ENCODE results near the gene OR6K2.
"Not testable (repeated sequence)": the region's sequence is repeated elsewhere in the genome, so short reads cannot be mapped to it uniquely, and the experiment has no call there.

Gene OR6K2

GRCh38 chr1:158700552-158700951 is at the start of gene OR6K2:
Gene OR6K2, minus strand, starts transcription at chr1:158700652. Its CDS starts 0 bp downstream, at chr1:158700652.
- no peak for DNase-seq (ENCODE audit: low read depth)

- DNase-seq (ENCODE audit: low read depth) = no peak
These were observed 35.4 kb upstream of the OR6K2 start for GRCh38 chr1:158735848-158736247.

- DNase-seq (ENCODE audit: low read depth) = no peak
These were observed 32.1 kb upstream of the OR6K2 start for GRCh38 chr1:158732524-158732923.

GRCh38 chr1:158731707-158732106 is 31.3 kb upstream of the OR6K2 start:
- no peak for DNase-seq (ENCODE audit: low read depth)

- no peak for DNase-seq (ENCODE audit: low read depth)
These were observed 30.0 kb upstream of the OR6K2 start for GRCh38 chr1:158730453-158730852.

- no peak for DNase-seq (ENCODE audit: low read depth)
These were observed 28.2 kb upstream of the OR6K2 start for GRCh38 chr1:158728510-158729225.

- DNase-seq (ENCODE audit: low read depth) = no peak
These were observed 24.0 kb upstream of the OR6K2 start for GRCh38 chr1:158724442-158724841.

GRCh38 chr1:158720620-158721019 is 20.2 kb upstream of the OR6K2 start, which contains the start of gene OR6K3:
Gene OR6K3, minus strand, starts transcription at chr1:158720720. Its CDS starts 2,605 bp downstream, at chr1:158718115.
- DNase-seq (ENCODE audit: low read depth) = no peak

- no peak for DNase-seq (ENCODE audit: low read depth)
These were observed 19.2 kb upstream of the OR6K2 start for GRCh38 chr1:158719664-158720063.

- DNase-seq (ENCODE audit: low read depth) = no peak
These were observed 16.9 kb upstream of the OR6K2 start for GRCh38 chr1:158717344-158717743.

GRCh38 chr1:158716335-158716734 is 15.9 kb upstream of the OR6K2 start:
- DNase-seq (ENCODE audit: low read depth) = no peak

GRCh38 chr1:158714754-158715153 is 14.3 kb upstream of the OR6K2 start:
- no peak for DNase-seq (ENCODE audit: low read depth)

GRCh38 chr1:158711098-158711497 is 10.6 kb upstream of the OR6K2 start:
- no peak for DNase-seq (ENCODE audit: low read depth)

GRCh38 chr1:158706096-158706495 is 5.6 kb upstream of the OR6K2 start:
- DNase-seq (ENCODE audit: low read depth) = no peak

GRCh38 chr1:158694596-158694995 is 5.9 kb downstream of the OR6K2 start:
- DNase-seq (ENCODE audit: low read depth) = no peak

GRCh38 chr1:158692356-158692755 is 8.1 kb downstream of the OR6K2 start:
- DNase-seq (ENCODE audit: low read depth) = no peak

GRCh38 chr1:158691907-158692306 is 8.5 kb downstream of the OR6K2 start:
- DNase-seq (ENCODE audit: low read depth) = no peak

- not testable (repeated sequence) for DNase-seq (ENCODE audit: low read depth)
These were observed 9.3 kb downstream of the OR6K2 start for GRCh38 chr1:158691149-158691548.

- no peak for DNase-seq (ENCODE audit: low read depth)
These were observed 10.6 kb downstream of the OR6K2 start for GRCh38 chr1:158689875-158690274.

- no peak for DNase-seq (ENCODE audit: low read depth)
These were observed 11.3 kb downstream of the OR6K2 start for GRCh38 chr1:158689110-158689509.

GRCh38 chr1:158688343-158688742 is 12.1 kb downstream of the OR6K2 start:
- not testable (repeated sequence) for DNase-seq (ENCODE audit: low read depth)

GRCh38 chr1:158687037-158687436 is 13.4 kb downstream of the OR6K2 start:
- no peak for DNase-seq (ENCODE audit: low read depth)

- DNase-seq (ENCODE audit: low read depth) = no peak
These were observed 14.1 kb downstream of the OR6K2 start, which contains the start of gene SPTA1 for GRCh38 chr1:158686111-158687009. Gene SPTA1, minus strand, starts transcription at chr1:158686715. Its CDS starts 198 bp downstream, at chr1:158686517.

Data from stimulated activated CD8-positive, alpha-beta memory T cell treated with anti-CD3 and anti-CD28 coated beads, Interleukin-7, amount 100 ng/mL, for 24 hours (primary cell).